ENCODE measurements around the gene MRFAP1L1. TPM values are rescaled to one million over a fixed set of nuclear protein-coding genes. Genes with fewer than 3 reads are reported as not detected.

Gene MRFAP1L1
- polyA plus RNA-seq, 3 donors, result 7.6 to 19.1 (median 13.8) TPM

DNA sequence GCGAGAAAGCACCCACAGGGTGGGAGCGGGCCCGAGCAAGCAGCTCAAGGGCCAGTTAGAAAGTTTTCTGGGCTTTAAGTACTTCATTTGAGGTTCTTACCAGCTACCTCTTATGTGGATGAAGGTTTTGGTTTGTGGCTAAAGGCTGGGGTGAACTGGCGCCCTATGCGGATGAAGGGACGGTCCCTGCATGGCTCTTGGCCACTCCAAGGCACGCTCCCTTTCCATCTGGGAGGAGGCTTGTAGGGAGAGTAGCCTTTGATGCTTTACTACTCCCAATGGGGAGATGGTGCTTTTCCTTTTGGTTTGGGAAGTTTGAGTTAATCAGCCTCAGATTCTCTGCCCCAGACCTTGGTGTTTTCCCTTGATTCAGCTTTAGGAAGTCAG lies 51.5 kb downstream of the MRFAP1L1 start:
- peak overlapping the region in 1 of 2 donors; percentile 79 for H3K4me3 Mint-ChIP-seq
- no peaks in the 10 kb centered on the region for H4K20me1 ChIP-seq (ENCODE audit: insufficient read depth, low read length)
- intact Hi-C loops (cut with micrococcal nuclease), result no loop called here
- H3K9ac ChIP-seq (ENCODE audit: insufficient read depth, low read length, poor library complexity, severe bottlenecking), result no peak overlapping the region
- H3K27ac ChIP-seq (ENCODE audit: low read depth in 1 of 2, low read length in 2 of 2), result no peak overlapping the region
- peak overlapping the region; percentile 61 for H2AFZ ChIP-seq (ENCODE audit: insufficient read depth, low read depth, low read length, poor library complexity, severe bottlenecking)
- H3K27ac Mint-ChIP-seq, result no peak overlapping the region
- no peak for DNase-seq
- peaks cover 0 to 5% of the 10 kb centered on the region in 2 donors for H3K36me3 Mint-ChIP-seq
- peaks cover 0 to 13% (median 5%) of the 10 kb centered on the region in 7 donors for H3K9me3 Mint-ChIP-seq
- H3K4me1 ChIP-seq (ENCODE audit: control insufficient read depth in 1 of 2, insufficient read depth in 2 of 2, low read length in 2 of 2), result peaks cover 5 to 11% of the 10 kb centered on the region in 2 donors
- 96% methylated on average over 7 of the region's 7 CpGs for WGBS (ENCODE audit: insufficient coverage)
- H3K27me3 Mint-ChIP-seq (ENCODE audit: low read depth in 3 of 3), result peaks cover 2 to 60% (median 53%) of the 10 kb centered on the region in 3 donors
- H3K79me2 ChIP-seq (ENCODE audit: insufficient read depth, low read length), result no peaks in the 10 kb centered on the region
- H3K4me3 ChIP-seq (replicated peaks in 1 of 3; ENCODE audit: low read depth in 2 of 3, low read length in 3 of 3), result peak overlapping the region in 1 of 3 experiments; percentile 52
- peak overlapping the region; percentile 62 for H3K4me2 ChIP-seq (replicated peaks; ENCODE audit: extremely low read depth, low read length, poor library complexity, severe bottlenecking)
- peaks cover 11% of the 10 kb centered on the region for H3K4me1 Mint-ChIP-seq
- H3K27me3 ChIP-seq (ENCODE audit: control insufficient read depth in 2 of 2, insufficient read depth in 2 of 2, low read length in 2 of 2), result peaks cover 31 to 62% of the 10 kb centered on the region in 2 donors
- no peaks in the 10 kb centered on the region for H3K36me3 ChIP-seq (replicated peaks in 1 of 2; ENCODE audit: control insufficient read depth in 1 of 2, insufficient read depth in 2 of 2, low read length in 2 of 2)
- H3K9me3 ChIP-seq (replicated peaks in 1 of 2; ENCODE audit: control insufficient read depth in 1 of 2, insufficient read depth in 1 of 2, low read length in 2 of 2), result no peaks in the 10 kb centered on the region
- TF ChIP-seq, protein P1, sequence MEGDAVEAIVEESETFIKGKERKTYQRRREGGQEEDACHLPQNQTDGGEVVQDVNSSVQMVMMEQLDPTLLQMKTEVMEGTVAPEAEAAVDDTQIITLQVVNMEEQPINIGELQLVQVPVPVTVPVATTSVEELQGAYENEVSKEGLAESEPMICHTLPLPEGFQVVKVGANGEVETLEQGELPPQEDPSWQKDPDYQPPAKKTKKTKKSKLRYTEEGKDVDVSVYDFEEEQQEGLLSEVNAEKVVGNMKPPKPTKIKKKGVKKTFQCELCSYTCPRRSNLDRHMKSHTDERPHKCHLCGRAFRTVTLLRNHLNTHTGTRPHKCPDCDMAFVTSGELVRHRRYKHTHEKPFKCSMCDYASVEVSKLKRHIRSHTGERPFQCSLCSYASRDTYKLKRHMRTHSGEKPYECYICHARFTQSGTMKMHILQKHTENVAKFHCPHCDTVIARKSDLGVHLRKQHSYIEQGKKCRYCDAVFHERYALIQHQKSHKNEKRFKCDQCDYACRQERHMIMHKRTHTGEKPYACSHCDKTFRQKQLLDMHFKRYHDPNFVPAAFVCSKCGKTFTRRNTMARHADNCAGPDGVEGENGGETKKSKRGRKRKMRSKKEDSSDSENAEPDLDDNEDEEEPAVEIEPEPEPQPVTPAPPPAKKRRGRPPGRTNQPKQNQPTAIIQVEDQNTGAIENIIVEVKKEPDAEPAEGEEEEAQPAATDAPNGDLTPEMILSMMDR (IDR thresholded peaks at IDR 0.05), result no peak

Other genes with a start within 250 kb of the MRFAP1L1 start
- not detected for gene PPP2R2C, start 237.3 kb downstream of the MRFAP1L1 start, polyA plus RNA-seq
- 10 to 100 TPM in 2 of 3 donors, 1 to 10 TPM in 1; 9.6 to 28.4 (median 10.6) TPM for gene MAN2B2, start 134.7 kb downstream of the MRFAP1L1 start, polyA plus RNA-seq
- gene MRFAP1, start 69.2 kb downstream of the MRFAP1L1 start, polyA plus RNA-seq, result 100 to 1,000 TPM in 2 of 3 donors, 10 to 100 TPM in 1; 72.1 to 180 (median 171) TPM
- 10 to 100 TPM; 13.6 to 71.2 (median 29.3) TPM for gene S100P, start 16.0 kb downstream of the MRFAP1L1 start, polyA plus RNA-seq
- gene BLOC1S4, start 6.3 kb upstream of the MRFAP1L1 start, polyA plus RNA-seq, result 10 to 100 TPM in 2 of 3 donors, 1 to 10 TPM in 1; 6.7 to 30.9 (median 20.1) TPM
- 10 to 100 TPM; 12.3 to 27.3 (median 20.6) TPM for gene KIAA0232, start 72.9 kb upstream of the MRFAP1L1 start, polyA plus RNA-seq
- gene TBC1D14, start 200.0 kb upstream of the MRFAP1L1 start, polyA plus RNA-seq, result 10 to 100 TPM; 36.3 to 44.7 (median 39.3) TPM